GM04504 (cell line): Measurements from ENCODE around the gene CLK2.
"Not testable (repeated sequence)": the region's sequence is repeated elsewhere in the genome, so short reads cannot be mapped to it uniquely, and the experiment has no call there.

Experiments
- DNase-seq: peaks from one replicate; pipeline ENCODE4 v3.0.0-alpha.2; 2012; ENCODE audit warnings: low read depth

Gene CLK2

DNA sequence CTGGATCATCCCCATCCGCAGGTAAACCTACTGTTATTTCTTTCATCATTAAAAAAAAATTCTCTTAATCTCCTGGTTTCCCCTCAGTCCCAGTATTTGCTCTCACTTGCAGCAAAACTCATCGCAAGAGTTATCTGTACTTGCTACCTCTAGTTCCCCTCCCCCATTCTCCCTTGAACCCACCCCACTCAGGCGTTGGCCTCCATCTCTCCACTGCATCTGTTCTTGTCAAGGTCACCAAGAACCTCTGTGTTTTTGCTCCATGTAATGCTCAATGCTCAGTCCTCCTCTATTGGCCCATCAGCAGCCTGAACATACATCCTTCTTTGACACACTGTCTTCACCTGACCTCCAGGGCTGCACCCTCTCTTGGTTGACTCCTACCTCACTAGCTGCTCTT, 23.4 kb upstream of the CLK2 start:
- DNase-seq = no peak

DNA sequence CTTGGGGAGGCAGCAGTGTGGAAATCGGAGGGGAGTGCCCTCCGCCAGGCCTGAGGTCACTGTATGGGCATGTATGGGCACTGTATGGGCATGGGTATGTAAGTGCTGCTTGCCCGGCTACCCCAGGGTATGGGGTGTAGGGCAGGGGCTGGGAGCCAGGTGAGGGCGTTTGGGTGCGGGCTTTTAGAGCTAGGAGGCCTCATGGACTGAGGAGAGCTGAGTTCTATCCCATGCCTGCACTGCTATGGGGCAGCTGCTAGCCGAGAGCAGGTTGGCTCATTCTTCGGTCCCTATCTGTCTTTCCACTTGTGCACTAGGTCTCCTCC, 22.6 kb upstream of the CLK2 start:
- DNase-seq = no peak

DNA sequence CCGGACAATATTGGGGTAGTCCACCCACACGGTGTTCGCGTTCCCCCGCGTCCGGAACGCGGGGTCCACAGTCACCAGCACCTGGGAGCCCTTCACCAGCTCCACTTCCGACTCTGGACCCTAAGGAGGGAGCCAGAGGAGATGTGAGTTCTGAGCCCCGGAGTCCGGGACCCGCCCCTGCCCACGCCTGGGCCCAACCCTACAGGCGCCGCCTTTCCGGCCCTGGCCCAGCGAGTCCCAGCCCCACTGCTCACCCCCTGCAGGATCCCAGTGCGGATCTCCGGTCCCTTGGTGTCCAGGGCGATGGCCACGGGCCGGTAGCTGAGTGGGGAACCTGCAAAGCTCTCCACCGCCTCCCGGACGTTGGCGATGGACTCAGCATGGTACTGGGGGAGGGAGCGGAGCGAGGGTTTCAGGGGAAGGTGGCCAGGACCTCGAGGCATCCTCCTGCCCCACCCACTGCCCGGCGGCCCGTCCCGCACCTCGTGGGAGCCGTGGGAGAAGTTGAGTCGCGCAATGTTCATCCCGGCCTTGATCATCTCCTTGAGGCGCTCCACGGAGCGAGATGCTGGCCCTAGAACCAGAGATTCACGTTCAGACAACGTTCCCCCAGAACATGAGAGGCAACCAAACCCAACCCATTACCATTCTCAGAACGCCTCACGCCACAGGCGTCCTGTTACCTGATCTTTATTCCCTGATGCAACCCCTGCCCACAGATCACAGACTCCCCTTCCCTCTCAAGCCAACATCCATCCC, 22.1 kb upstream of the CLK2 start:
- DNase-seq = no peak

DNA sequence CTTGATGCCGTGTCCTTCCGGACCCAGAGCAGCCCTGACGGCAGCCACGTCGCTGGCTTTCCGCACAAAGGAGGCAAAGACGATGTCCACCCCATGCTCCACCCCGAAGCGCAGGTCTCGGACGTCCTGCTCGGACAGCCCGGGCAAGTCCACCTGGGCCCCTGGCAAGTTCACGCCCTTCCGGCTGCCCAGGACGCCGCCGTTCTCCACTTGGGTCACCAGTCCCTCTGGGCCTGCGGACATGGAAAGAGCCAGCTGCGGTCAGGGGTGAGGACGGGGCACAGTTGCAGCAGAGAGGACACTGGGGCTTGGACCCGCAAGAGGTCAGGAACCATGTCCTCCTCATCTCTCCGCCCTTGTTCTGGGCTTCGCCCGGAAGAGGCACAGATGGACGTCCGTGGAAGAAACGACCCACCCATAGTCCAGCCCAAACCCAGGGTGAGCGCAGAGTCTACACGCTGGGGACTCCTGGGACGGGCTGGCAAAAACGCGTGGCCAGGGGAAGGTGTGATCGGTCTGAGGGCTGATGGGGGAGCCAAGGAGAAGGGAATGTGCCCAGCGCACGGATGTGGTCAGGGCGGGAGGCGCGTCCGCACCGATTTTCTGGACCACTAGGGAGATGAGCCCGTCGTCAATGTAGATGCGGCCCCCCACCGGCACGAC, 21.3 kb upstream of the CLK2 start:
- DNase-seq = no peak

DNA sequence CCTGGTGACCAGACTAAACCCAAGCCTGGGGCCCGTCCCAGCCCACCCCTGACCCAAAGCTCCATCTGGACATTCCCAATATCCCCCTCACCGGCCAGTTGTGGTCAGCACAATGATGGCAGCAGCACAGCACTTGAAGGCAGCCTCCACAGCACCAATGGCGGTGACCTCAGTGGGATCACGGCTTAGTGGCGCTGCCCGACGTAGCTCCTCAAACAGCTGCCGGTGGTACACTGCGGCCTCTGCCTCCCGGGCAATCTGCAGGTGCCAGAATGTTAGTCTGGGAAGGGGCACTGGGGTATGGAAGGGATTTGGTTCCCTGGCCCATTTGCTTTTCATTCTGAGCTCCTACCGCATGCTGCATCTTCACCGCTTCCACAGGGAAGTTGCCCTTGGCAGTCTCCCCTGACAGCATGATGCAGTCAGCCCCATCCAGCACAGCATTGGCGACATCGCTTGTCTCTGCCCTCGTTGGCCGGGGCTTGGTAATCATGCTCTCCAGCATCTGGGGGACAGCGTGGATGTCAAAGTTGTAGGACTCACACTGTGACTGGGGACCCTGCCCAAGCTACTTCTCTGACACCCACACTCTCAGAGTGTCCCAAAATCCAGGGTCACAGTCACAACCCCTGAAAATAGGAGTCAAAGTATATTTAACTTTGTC, 19.9 kb upstream of the CLK2 start:
- no peak for DNase-seq

DNA sequence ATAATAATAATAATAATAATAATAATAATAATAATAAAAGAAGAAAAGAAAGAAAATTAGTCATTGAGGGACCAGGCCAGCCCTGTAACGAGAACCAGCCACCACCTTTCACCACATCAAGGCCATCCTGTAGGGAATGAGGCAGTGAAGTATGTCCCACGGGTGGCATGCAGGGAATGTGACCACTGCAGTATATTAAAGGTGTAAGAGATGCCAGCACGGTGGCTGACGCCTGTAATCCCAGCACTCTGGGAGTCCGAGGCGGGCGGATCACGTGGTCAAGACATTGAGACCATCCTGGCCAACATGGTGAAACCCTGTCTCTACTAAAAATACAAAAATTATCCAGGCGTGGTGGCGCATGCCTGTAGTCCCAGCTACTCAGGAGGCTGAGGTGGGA, 17.7 kb upstream of the CLK2 start:
- not testable (repeated sequence) for DNase-seq

DNA sequence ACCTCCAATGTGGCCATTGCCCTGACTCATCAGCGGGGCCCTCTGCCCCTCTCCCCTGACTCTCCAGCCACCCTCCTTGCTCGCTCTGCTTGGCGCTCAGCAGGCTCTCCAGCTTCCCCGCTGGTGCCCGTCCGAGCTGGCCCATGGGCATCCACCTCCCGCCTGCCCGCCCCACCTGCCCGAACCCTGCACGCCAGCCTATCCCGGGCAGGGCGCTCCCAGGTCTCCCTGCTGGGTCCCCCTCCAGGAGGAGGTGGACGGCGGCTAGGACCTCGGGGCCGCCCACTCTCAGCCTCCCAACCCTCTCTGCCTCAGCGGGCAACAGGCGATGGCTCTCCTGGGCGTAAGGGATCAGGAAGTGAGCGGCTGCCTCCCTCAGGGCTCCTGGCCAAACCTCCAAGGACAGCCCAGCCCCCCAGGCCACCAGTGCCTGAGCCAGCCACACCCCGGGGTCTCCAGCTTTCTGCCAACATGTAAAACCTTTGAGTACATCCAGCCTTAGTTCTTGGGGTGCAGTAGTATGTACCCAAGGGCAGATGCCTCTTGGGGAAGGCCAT, 14.8 kb upstream of the CLK2 start:
- no peak for DNase-seq

DNA sequence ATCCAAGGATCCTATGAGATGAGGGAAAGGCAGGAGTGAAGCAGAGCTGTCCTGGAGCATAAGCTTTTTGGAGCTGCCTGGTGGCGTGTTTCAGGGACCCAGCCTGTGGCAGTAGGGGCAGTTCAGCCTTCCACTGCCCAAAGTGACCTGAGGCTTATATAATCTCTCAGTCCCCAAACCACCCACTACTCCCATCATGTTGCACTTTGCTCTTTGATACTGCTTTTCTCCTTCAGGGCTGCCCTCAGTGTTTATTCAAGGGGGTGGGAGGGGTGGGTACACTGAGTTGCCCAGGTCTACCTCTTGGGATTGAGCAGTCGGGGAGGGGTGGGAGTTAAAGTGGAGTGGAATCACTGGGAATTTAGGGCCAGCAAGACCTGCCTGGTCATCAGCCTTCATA, 13.2 kb upstream of the CLK2 start:
- no peak for DNase-seq

DNA sequence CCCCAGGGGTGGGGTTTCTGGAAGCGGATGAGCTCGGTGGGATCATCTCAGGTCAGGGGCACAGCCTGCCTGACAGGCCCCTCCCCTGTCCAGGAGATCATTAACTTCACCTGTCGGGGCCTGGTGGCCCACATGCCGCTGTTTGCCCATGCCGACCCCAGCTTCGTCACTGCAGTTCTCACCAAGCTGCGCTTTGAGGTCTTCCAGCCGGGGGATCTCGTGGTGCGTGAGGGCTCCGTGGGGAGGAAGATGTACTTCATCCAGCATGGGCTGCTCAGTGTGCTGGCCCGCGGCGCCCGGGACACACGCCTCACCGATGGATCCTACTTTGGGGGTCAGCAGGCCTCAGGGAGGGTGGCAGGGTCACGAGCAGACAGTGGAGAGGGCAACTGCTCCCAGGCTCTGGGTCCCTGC, 12.3 kb upstream of the CLK2 start:
- DNase-seq = no peak

DNA sequence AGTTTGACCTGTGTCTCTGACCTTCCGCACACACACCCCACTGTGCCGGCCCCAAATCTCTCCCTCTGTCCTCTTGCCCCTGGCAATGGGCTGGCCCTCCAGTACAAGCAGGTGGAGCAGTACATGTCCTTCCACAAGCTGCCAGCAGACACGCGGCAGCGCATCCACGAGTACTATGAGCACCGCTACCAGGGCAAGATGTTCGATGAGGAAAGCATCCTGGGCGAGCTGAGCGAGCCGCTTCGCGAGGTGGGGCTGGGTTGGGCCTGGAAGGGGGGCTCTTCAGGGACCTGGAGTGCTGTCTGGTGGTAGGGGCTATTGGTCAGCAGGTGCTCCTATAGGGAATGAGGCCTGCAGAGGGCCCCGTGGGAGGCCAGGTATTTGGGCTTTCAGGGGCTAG, 11.8 kb upstream of the CLK2 start:
- no peak for DNase-seq

DNA sequence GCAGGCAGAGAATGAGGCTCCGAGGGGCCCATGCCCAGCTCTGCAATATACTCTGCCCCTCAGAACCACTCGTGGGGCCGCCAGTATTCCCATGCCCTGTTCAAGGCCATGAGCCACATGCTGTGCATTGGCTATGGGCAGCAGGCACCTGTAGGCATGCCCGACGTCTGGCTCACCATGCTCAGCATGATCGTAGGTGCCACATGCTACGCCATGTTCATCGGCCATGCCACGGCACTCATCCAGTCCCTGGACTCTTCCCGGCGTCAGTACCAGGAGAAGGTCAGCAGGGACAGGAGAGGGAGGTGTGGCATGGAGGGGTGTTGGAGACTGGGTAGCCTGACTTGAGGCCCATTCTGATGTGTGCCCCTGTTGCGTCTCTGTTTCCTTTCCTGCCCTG, 11.2 kb upstream of the CLK2 start:
- no peak for DNase-seq

DNA sequence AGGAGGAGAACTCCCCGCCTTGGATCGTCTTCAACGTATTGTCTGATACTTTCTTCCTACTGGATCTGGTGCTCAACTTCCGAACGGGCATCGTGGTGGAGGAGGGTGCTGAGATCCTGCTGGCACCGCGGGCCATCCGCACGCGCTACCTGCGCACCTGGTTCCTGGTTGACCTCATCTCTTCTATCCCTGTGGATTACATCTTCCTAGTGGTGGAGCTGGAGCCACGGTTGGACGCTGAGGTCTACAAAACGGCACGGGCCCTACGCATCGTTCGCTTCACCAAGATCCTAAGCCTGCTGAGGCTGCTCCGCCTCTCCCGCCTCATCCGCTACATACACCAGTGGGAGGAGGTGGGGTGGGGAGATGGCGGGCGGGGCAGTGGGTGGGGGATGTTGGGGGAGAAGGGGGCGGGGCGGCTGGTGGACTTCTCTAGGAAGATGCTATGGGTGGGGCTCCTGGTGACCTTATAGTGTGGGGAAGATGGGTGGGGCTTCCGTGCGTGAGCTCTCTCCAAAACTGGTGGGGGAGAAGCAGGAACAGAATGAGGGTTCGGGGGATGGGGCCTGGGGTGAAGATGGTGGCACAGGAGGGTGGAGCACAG, 9.3 kb upstream of the CLK2 start:
- no peak for DNase-seq

DNA sequence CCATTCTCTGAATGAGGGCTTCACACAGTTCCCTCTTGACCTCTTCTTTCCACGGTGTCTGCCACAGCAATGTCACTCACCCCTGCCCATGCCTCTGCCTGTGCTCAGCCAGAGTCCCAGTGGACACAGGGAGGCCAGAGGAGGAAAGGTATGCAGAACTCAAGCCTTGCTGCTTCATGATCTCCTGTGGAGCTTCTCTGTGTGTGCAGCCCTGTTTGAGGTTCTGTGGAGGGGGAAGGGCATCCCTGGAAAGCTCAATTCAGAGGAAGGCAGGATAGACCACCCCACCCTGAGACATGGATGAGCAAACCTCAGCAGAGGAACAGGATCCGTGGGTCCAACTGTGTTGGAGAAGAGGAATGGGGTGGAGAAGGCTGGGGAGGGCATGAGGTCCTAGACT, 6.0 kb upstream of the CLK2 start:
- DNase-seq = no peak

DNA sequence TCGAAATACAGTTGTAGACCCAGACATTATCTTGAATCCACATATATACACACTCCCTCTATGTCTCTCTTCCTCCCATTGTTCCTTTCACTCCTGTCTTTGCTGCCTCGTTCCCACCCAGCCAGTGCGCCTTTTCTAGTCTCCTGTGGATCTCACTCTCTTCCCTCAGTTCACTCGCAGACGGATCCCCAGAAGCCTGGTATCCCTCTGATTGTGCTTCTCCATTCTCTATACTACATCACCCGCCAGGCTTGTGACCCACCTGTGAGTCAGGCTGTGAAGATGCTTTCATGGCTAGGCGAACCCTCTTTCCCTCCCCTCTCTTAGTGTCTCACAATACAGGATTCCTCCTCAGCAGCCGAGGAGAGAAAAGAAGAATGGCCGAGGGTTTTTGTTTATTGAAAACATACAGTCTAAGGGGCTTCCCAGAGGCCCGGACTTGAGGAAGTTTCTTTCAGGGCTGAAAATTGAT, 5.4 kb upstream of the CLK2 start:
- no peak for DNase-seq

DNA sequence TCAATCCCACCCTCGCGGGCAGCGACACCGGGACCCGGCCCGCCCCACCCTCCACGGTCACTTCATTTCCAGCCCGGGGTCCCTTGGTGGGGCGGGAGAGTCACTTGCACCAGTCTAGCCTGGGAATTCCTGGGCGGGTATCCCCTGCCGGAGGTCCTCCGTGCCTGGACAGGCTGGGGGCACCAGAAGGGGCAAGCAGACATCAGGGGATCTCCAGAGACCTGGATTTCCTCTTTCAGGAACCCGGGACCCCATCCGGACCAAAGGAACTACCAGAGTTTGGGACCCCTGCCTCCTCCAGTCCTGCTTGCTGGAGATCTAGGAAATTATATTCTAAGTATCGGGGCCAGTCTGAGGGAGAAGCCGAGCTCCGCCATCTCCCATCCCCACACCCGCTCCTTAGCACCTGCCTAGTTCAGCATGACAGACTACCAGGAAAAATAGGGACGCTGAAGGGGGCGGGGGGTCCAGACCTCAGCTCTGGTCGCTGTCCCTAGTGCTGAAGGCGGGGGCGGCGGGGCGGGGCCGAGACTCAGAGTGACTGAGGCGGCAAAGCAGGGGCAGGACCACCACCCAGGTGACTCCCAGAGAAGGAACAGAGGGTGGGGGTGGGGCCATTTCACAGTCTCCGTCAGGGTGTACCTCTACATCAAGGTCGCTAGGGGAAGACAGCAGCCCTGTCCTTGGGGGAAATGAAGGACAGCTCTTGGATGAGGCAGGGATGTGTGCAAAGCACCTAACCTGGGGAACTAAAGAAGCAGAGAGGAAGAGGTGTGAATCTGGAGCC, 4.8 kb upstream of the CLK2 start:
- no peak for DNase-seq

DNA sequence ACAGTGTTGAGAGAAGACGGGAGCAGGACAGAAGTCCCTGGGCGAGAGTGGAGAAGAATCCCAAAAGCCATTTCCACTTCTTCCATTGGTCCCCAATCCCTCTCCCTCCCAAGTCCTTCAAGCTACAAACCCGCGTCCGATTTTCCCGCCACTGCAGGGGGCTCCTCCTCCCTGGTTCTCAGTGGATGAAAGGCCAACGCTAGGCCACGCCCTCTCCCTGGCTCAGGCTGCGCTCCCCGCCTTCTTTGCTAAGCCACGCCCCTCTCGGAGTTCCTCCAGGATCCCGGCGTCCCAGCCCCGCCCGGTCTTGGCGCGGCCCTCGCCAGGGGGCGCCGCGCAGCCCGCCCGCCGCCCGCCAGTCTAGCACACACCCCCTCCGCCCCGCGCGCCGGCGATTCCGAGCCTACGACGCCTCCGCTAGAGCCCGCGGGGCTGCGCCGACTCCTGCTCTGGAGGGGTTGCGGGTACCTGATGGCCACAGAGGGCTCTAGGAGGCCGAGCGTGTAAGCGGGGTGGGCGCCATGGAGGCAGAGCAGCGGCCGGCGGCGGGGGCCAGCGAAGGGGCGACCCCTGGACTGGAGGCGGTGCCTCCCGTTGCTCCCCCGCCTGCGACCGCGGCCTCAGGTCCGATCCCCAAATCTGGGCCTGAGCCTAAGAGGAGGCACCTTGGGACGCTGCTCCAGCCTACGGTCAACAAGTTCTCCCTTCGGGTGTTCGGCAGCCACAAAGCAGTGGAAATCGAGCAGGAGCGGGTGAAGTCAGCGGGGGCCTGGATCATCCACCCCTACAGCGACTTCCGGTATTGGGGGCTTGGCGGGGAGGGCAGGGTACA, 4.0 kb upstream of the CLK2 start, which contains the start of gene HCN3:
TSS of gene HCN3 (plus strand) at position 394 of the 832 bp plus-strand sequence. CDS start at position 522, 128 bp downstream.
- DNase-seq = peak; percentile 87

DNA sequence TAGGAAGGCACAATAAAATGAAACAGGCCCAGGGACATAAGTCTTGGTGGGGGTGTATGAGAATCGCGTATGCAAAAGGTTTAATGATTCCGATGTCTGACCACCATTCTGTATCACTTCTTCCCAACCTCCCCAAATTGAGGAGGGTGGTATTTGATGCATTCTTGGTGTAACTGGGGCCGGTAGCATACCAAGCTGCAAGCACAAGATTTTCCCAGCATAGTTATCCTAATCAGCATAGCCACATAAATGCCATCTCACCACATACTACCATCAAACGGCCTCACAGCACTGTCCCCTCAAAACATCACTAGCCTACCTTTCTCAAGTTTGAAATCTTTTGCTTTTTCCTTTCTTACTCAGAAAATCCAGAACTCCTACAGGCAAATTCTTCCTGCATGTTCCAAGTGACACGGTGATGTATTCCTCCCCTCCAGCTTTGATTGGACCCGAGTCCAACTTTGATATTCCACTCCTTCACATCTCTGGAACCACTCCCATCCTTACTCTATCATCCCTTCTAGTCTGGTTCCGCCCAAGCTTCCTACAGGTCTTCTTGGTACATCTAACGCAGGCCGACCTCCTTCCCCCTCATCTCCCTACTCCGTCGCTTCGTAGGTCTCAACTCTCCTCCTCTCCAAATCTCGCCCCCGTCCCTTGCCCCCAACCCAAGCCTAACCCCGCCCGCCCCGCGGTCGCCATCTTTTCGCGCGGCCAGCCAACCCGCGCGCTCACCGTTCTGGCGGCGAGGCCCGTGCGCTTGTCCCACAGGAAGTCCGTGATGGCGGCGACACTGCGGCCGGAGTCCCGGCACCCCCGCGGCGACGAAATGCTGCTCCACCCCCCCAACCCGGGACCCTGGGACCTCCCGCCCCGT, 600 bp downstream of the CLK2 start:
- DNase-seq = no peak

DNA sequence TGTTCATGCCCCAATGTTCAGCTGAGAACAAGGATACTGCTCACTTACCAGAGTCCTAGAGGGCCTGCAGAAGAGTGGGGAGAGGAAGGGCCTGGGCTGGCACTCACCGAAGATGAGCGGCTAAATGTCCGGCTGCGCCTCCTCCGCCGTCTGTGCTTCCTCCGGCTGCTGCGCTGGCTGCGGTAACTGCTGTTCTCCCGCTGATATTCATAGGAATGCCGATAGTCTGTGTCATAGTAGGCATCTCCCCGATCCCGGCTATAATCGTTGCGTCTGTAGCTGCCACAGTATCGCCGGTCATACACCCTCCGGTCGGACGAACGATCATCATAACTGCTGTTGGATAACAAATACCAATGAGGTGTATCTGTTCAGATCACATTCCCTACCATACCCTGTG, 3.9 kb downstream of the CLK2 start:
- DNase-seq = no peak

DNA sequence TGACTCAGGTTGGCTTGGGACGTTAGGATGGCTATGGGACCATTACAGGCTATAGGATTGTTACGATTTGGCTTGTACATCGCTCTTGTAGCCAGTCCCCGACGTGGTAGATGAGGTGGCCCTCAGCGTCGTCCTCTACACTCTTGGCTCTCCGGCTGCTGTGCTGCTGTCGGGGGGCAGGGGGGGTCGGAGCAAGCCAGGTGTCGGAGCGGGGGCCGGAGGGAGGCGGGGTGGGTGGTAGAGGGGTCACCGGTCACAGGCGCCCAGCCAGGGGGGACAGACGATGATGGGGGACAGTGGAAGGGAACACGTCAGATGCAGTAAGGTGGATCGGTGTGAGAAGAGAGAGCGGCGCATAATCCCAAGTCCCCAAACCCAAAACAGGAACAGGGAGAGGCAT, 4.7 kb downstream of the CLK2 start:
- no peak for DNase-seq

DNA sequence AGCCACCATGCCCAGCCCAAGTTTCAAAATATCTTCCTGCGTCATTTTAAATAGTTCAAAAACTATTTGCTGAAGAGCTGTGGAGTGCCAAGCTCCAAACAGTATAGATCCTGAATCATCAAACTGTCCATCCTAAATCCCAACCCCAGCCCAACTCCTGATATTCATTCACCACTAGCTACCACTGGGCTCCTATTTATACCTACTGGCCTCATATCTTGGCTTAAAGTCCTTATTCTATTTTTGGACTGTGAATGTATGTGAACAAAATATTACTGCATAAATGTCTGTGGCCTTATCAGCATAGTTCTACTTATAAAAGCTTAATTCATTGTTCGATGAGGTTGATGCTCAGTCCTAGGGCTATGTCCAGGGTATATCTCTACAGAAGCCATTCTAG, 5.9 kb downstream of the CLK2 start:
- DNase-seq = no peak
